Effector memory CD8-positive, alpha-beta T cell (primary cell): ENCODE measurements around the gene SENP1.

Experiments
- ATAC-seq: fragments of 150-1000 bp; cut with Tn5 transposase; replicated peaks from 2 replicates; pipeline ENCODE4 v1.10.0; 2021; ENCODE audit warnings: mild to moderate bottlenecking, moderate library complexity
- DNase-seq, 3 experiments: peaks; one replicate each; pipeline ENCODE4 v3.0.0; 2021
- H3K27ac Mint-ChIP-seq, 2 donors: one replicate each; pipeline ENCODE4 v1.8.0; 2022; ENCODE audit warnings: mild to moderate bottlenecking in 2 of 2, mixed read lengths in 2 of 2, moderate library complexity in 2 of 2
- H3K27me3 Mint-ChIP-seq, 2 donors: one replicate each; pipeline ENCODE4 v1.8.0; 2022; ENCODE audit warnings: mixed read lengths in 2 of 2
- H3K36me3 Mint-ChIP-seq: one replicate; pipeline ENCODE4 v1.8.0; 2022; ENCODE audit warnings: mild to moderate bottlenecking, moderate library complexity, mixed read lengths; ENCODE audit not compliant: insufficient read depth
- H3K4me1 Mint-ChIP-seq, 2 donors: one replicate each; pipeline ENCODE4 v1.8.0; 2022; ENCODE audit warnings: low read depth in 2 of 2, mixed read lengths in 2 of 2
- H3K4me3 Mint-ChIP-seq, 2 donors: one replicate each; pipeline ENCODE4 v1.8.0; 2022; ENCODE audit warnings: mild to moderate bottlenecking in 2 of 2, mixed read lengths in 2 of 2, moderate library complexity in 2 of 2
- H3K9me3 Mint-ChIP-seq, 2 donors: one replicate each; pipeline ENCODE4 v1.8.0; 2022; ENCODE audit warnings: mixed read lengths in 2 of 2

Gene SENP1

DNA sequence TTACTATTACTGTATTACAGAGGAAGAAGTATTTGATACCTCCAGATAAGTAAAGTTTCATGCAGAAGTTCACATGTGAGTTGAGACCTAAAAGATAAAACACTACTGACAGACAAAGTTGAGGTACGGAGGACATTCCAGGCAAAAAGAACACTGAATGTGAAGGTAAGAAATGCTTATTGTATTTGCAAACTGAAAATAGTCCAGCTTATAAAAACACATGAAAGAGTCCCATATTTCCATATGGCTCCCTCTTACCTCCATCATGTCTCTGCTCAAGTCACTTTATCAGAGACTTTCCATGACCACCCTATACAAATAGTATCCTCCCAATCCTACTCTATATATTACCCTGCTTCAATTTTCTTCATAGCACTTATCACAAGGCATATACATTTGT, 35.8 kb downstream of the SENP1 start:
- Mint-ChIP-seq H3K27me3 (no peaks in the 10 kb centered on the region), H3K36me3 (peaks cover 57% of the 10 kb centered on the region)

DNA sequence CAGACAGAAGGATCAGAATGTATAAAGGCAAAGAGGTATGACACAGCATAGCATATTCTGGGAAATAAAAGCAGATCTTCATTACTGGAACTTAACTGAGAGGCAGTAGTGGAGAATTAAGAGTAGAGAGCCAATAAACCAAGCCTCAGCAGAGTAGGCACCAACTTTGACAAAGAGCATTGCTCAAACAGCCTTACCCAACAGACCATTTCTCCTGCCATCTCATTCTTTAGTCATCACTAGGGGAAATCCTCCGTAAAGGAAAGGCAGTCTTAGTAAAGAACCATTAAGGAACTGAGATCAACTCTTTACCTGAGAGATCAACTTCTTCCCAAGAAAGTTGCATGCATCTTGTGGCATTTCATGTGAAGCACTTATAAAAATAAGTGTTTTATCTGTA, 36.6 kb downstream of the SENP1 start:
- Mint-ChIP-seq H3K27ac (no peak overlapping the region), H3K9me3 (no peaks in the 10 kb centered on the region), H3K36me3 (peaks cover 59% of the 10 kb centered on the region), H3K27me3 (no peaks in the 10 kb centered on the region), H3K4me1 (peaks cover 0 to 3% of the 10 kb centered on the region in 2 donors), H3K4me3 (no peak overlapping the region)
- ATAC-seq, result no peak
- no peak for DNase-seq

More for the DNA sequence above, 35.8 kb downstream of the SENP1 start:
- Mint-ChIP-seq H3K4me1 (peaks cover 0 to 3% of the 10 kb centered on the region in 2 donors), H3K4me3 (no peak overlapping the region), H3K9me3 (no peaks in the 10 kb centered on the region), H3K27ac (no peak overlapping the region)
- no peak for ATAC-seq
- no peak for DNase-seq

DNA sequence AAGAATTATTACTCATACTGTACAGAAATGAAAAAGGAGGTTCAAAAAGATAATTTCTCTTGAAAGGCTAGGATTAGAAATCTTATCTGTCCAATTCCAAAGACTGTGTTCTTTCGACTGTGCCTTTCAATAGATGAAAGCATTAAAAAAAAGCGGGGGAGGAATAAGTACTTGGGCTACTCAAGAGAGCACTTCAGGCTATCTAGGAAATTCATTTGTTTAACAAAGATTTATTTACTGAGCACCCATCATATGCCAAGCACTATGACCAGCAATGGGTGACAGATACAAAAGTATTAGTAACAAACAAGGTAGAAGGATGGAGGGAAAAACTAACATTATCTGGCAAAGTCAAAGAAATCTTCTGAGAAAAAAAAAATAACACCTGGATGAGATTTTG, 37.4 kb downstream of the SENP1 start:
- Mint-ChIP-seq H3K36me3 (peaks cover 62% of the 10 kb centered on the region), H3K9me3 (no peaks in the 10 kb centered on the region), H3K27ac (no peak overlapping the region)

DNA sequence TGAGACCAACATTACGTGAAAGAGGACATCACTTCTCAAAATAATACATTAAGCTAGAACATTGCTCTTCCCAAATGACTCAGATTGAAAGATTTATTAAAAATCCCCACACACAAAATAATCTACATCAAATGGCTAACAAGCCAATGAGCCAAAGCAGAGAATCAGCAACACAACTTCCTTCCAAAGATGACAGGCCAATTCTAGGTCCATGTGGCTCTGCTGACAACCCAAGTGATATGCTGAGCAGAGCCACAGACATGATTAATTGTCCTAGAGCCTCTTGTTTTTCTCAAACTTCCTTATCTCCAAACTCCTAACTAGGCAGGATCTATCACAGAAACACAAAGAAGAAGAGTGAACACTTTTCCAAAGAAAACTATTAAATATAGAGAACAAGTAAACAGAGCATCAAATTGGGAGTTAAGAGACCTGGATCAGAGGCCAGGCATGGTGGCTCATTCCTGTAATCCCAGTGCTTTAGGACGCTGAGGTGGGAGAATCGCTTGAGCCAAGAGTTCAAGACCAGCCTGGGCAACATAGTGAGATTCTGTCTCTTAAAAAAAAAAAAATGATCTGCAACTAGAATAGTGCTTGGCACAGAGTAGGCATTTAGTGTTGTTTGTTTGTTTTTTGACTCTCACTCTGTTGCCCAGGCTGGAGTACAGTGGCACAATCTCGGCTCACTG, 38.5 kb downstream of the SENP1 start:
- Mint-ChIP-seq H3K27ac (no peak overlapping the region), H3K27me3 (no peaks in the 10 kb centered on the region), H3K9me3 (no peaks in the 10 kb centered on the region), H3K4me3 (no peak overlapping the region), H3K4me1 (peaks cover 0 to 3% of the 10 kb centered on the region in 2 donors), H3K36me3 (peaks cover 71% of the 10 kb centered on the region)
- DNase-seq, result no peak
- ATAC-seq, result no peak

More for the DNA sequence above, 37.4 kb downstream of the SENP1 start:
- Mint-ChIP-seq H3K4me3 (no peak overlapping the region), H3K27me3 (no peaks in the 10 kb centered on the region), H3K4me1 (peaks cover 0 to 3% of the 10 kb centered on the region in 2 donors)
- DNase-seq (no peak), ATAC-seq (no peak)

DNA sequence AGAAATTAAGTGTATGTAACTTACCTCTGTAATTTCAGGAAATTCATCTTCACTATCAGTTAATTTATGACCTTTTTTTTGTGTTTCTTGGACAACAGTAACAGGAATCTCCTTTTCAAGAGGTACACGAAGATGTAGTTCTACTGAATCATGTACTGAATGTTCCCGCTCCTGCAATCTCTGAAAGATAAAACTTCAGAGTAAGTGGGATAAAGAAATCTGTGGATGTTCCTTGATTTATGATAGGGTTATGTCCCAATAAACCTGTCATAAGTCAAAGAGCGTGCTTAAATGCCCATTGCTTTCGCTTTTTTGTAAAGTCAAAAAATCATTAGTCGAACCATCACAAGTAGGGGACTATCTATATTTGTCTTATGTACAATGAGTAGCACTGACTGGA, 40.8 kb downstream of the SENP1 start:
- Mint-ChIP-seq H3K27me3 (no peaks in the 10 kb centered on the region), H3K4me3 (no peak overlapping the region), H3K4me1 (peaks cover 0 to 3% of the 10 kb centered on the region in 2 donors), H3K9me3 (no peaks in the 10 kb centered on the region), H3K36me3 (peaks cover 80% of the 10 kb centered on the region), H3K27ac (peak overlapping the region in 1 of 2 donors; percentile 64)
- no peak for ATAC-seq
- no peak for DNase-seq

DNA sequence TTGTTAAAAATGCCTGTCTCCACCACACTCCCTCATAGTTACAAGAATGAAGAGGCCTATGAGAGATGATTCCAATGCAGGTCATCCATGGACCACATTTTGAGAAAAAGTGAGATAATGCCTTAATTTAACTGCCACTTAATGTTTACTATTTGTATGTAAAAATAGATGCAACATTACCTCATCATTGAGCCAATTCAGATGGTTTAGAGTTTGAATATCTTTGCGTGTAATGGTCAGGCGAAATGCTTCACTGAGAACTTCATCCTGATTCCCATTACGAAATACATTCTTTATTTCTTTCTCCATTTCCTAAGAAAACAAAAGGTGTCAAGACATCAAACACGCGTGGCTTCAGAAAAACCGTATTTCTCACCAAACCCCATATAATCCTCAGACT, 42.3 kb downstream of the SENP1 start:
- H3K4me1 Mint-ChIP-seq, result peaks cover 0 to 3% of the 10 kb centered on the region in 2 donors
- ATAC-seq (no peak), DNase-seq (no peak)
- H3K36me3 Mint-ChIP-seq, result peaks cover 74% of the 10 kb centered on the region
- no peak overlapping the region for H3K27ac Mint-ChIP-seq
- H3K4me3 Mint-ChIP-seq, result no peak overlapping the region
- no peaks in the 10 kb centered on the region for H3K27me3 Mint-ChIP-seq
- H3K9me3 Mint-ChIP-seq, result no peaks in the 10 kb centered on the region

DNA sequence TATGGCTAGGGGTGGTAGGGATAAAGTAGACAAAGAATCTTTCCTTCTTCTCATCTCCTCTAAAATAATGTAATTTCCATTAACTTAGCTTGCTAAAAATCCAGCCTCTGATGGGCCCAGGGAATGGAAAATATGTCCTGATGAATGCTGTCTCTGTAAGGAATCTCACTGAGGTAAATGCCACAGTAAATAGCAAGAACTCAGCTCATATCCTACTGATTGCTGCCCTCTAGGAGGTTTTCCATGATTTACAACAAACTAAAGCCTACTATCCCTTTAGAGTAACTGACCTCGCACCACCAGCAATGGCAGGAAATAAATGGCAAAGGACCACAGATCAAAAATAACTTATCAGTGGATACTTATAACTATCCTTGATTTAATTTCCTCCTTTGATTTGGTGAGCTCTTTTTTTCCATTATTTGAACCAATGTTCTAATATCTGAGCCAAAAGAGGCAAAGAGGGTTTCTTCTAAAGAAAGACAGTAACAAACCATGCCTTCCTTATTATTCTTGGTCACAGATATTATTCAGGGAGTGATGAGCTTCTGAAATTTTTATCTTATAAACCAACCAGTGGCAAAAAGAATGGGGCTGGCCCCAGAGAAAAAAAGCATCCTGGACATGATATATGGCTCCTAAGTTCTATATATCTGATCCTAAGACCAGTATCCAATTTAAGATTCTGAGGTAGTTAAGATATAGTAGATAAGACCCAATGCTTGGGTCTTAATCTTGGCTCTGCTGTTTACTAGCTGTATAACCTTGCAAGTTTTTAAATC, 43.8 kb downstream of the SENP1 start:
- no peaks in the 10 kb centered on the region for H3K27me3 Mint-ChIP-seq
- peaks cover 67% of the 10 kb centered on the region for H3K36me3 Mint-ChIP-seq
- ATAC-seq (no peak), DNase-seq (no peak)
- no peak overlapping the region for H3K27ac Mint-ChIP-seq
- no peak overlapping the region for H3K4me3 Mint-ChIP-seq
- H3K9me3 Mint-ChIP-seq, result no peaks in the 10 kb centered on the region
- no peaks in the 10 kb centered on the region for H3K4me1 Mint-ChIP-seq

DNA sequence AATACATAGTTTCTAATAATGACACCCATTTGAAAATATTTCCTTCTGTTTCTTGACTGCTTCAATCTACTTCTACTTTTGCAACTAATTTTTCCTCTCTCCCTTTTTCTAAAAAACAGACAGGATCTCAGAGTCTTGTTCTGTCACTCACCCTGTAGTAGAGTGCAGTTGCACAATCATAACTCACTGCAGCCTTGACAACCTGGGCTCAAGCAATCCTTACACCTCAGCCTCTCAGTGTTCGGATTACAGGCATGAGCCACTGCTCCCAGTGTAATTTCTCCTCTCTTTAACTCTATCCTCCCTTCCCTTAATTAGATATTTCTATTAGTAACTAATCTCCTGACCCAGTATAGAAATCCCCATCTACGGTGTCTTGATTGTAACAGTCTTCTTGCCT, 45.4 kb downstream of the SENP1 start:
- ATAC-seq (no peak), DNase-seq (no peak)
- peak overlapping the region in 1 of 2 donors; percentile 5 for H3K27ac Mint-ChIP-seq
- no peaks in the 10 kb centered on the region for H3K27me3 Mint-ChIP-seq
- peaks cover 52% of the 10 kb centered on the region for H3K36me3 Mint-ChIP-seq
- H3K4me1 Mint-ChIP-seq, result no peaks in the 10 kb centered on the region
- H3K9me3 Mint-ChIP-seq, result no peaks in the 10 kb centered on the region
- H3K4me3 Mint-ChIP-seq, result no peak overlapping the region

DNA sequence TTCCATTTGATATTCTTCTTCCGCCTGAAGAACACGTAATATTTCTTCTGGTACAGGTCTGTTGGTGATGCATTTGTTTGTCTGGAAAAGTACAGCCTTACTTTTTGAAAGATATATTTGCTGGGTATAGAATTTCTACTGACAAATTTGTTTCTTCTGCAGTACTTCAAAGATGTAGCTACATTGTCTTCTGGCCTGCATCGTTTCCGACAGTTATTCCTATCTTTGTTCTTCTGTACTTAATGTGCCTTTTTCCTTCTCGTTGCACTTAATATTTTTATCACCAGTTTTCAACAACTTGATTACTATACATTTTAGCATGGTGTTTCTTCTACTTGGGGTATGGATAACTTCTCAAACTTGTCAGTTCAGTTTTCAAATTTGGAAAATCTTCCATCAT, 47.1 kb downstream of the SENP1 start:
- no peak for ATAC-seq
- Mint-ChIP-seq H3K36me3 (peaks cover 36% of the 10 kb centered on the region), H3K9me3 (no peaks in the 10 kb centered on the region), H3K27ac (no peak overlapping the region), H3K27me3 (no peaks in the 10 kb centered on the region), H3K4me3 (no peak overlapping the region), H3K4me1 (no peaks in the 10 kb centered on the region)
- no peak for DNase-seq

DNA sequence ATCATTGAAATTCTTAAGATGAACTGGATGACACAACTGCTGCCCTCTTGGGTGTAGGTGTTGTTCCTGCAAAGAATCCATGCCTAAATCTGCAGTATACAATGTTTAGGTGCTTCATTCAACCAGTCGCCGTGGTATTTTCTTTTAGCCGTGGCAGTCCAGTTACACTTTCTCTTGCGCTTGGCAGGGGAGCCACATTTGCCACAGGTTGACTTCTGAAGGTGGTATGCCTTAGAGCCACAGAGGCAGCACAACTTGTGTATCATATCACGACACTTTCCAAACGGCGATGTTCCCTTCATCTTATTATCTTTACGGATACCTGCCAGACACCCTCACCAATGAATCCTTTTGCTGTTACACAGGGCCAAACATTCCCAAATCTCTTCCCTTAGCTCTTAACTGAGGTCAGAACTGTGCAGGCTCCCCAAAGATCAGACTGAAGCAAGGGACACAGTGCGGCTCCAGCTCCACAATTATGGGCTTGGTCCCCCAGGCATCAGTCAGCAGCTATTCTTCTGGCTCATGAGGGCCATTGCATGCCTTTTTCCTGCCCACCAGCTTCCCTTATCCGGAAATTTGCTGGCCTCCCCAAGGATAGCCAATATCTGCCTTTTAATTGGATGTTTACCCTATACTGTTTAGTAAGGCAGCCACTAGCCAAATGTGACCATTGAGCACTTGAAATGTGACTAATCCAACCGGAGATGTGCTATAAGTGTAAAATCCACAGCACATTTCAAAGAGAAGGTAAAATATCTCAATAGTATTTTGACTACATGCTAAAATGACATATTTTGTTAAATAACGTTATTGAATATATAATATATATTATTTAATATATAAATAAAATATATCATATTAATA, 50.7 kb downstream of the SENP1 start:
- Mint-ChIP-seq H3K9me3 (no peaks in the 10 kb centered on the region), H3K27me3 (no peaks in the 10 kb centered on the region), H3K4me1 (no peaks in the 10 kb centered on the region), H3K27ac (no peak overlapping the region), H3K4me3 (no peak overlapping the region), H3K36me3 (peaks cover 5% of the 10 kb centered on the region)
- DNase-seq (no peak), ATAC-seq (no peak)

DNA sequence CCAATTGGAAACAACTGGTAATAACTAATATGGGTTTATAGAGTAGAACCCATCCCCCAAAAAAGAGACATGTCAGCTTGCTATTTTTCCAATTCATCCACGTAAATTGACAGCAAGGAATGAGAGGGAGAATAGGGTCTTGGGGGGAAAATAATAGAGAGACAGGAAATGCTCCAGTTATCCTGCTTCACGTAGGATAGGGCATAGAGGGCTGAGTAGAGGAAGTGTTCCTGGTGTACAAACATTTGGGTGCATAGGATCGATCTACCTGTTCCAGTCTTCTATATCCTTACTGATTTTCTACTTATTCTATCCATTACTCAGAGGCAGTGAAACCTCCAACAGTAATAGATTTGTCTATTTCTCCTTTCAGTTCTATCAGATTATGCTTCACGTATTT, 52.0 kb downstream of the SENP1 start:
- Mint-ChIP-seq H3K36me3 (no peaks in the 10 kb centered on the region), H3K4me1 (no peaks in the 10 kb centered on the region), H3K27ac (no peak overlapping the region), H3K9me3 (no peaks in the 10 kb centered on the region), H3K27me3 (no peaks in the 10 kb centered on the region), H3K4me3 (no peak overlapping the region)
- ATAC-seq (no peak), DNase-seq (no peak)

DNA sequence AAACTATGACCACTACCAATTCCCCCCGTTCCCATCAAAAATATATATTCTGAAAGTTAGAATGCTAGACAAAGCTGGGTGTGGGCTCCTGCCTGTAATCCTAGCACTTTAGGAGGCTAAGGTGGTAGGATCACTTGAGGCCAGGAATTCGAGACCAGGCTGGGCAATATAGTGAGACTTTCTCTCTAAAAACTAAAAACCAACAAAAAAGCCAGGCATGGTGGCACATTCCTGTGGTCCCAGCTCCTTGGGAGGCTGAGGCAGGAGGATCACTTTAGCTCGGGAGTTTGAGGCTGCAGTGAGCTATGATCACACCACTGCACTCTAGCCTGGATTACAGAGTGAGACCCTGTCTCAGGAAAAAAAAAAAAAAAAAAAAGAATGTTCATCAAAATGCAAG, 52.8 kb downstream of the SENP1 start:
- no peak overlapping the region for H3K27ac Mint-ChIP-seq
- no peak for ATAC-seq
- H3K36me3 Mint-ChIP-seq, result peaks cover 7% of the 10 kb centered on the region

DNA sequence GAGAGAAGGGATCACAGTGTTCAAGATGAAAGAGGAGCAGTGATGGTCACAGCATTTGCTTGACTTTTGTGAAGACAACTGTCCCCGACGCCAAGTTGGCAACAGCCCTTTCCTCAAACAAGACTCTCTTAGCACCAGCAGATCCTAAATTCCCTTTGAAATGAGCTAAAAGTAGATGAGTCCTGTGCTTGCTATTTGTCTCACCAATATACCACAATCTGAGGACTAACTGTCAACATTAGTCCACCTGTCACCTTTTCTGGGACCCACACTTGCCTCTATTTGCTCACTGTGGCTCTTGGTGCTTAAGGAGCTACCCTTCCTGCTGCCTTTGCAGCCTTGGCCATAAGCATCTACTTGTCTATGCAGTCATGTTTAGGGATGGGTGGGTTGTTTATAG, 54.2 kb downstream of the SENP1 start:
- Mint-ChIP-seq H3K27me3 (no peaks in the 10 kb centered on the region), H3K4me1 (no peaks in the 10 kb centered on the region), H3K27ac (peak overlapping the region in 1 of 2 donors; percentile 11), H3K4me3 (no peak overlapping the region), H3K36me3 (peaks cover 13% of the 10 kb centered on the region), H3K9me3 (no peaks in the 10 kb centered on the region)
- no peak for ATAC-seq
- no peak for DNase-seq

More for the DNA sequence above, 52.8 kb downstream of the SENP1 start:
- no peak overlapping the region for H3K4me3 Mint-ChIP-seq
- H3K4me1 Mint-ChIP-seq, result no peaks in the 10 kb centered on the region
- no peaks in the 10 kb centered on the region for H3K9me3 Mint-ChIP-seq
- H3K27me3 Mint-ChIP-seq, result no peaks in the 10 kb centered on the region
- no peak for DNase-seq
